Cardiac muscle cell (in vitro differentiated cells and primary cell): Measurements from ENCODE around the gene LYPD6B. TPM values are rescaled to one million over a fixed set of nuclear protein-coding genes. Genes with fewer than 3 reads are reported as not detected.

Experiments used
- DNase-seq, 2 donors: peaks; one replicate each; pipeline versions ENCODE4 v3.0.0 to v3.0.0-alpha.2; 2010 to 2017; ENCODE audit warnings: low read depth in 1 of 2, low spot score in 1 of 2
- H3K27ac ChIP-seq: fragments of 200-600 bp; sonication (generic); 2 replicates; pipeline ENCODE4 v1.5.1; 2016
- H3K27me3 ChIP-seq: fragments of 200-600 bp; sonication (generic); 2 replicates; pipeline ENCODE4 v1.6.0; 2016; ENCODE audit warnings: control low read depth
- H3K36me3 ChIP-seq: fragments of 200-600 bp; sonication (generic); 2 replicates; pipeline ENCODE4 v1.5.1; 2016; ENCODE audit warnings: control low read depth
- H3K4me1 ChIP-seq: fragments of 200-600 bp; sonication (generic); 2 replicates; pipeline ENCODE4 v1.8.1; 2017; ENCODE audit warnings: low read depth, mild to moderate bottlenecking, mixed run types
- H3K4me3 ChIP-seq: fragments of 200-600 bp; sonication (generic); 2 replicates; pipeline ENCODE4 v1.5.1; 2016; ENCODE audit warnings: mild to moderate bottlenecking
- H3K9me3 ChIP-seq: fragments of 200-600 bp; sonication (generic); 2 replicates; pipeline ENCODE4 v1.5.1; 2017; ENCODE audit warnings: low read depth, mild to moderate bottlenecking, control low read depth
- polyA plus RNA-seq: library from polyadenylated mRNA; unstranded; fragments of >200 nt; fragmentation: Nextera tagmentation; extraction: Ambion mirVana; gene quantifications from 2 replicates; pipeline ENCODE4 v1.2.1, GENCODE V29; 2016
- total RNA-seq: library from RNA; depleted of rRNA; stranded (reverse); fragments of >200 nt; gene quantifications from 2 replicates; pipeline ENCODE4 v1.2.3, GENCODE V29; 2016
- TF ChIP-seq, protein P1 (sequence below): IDR thresholded peaks from 2 replicates; pipeline ENCODE4 v1.5.1; 2012; ENCODE audit warnings: low read depth, mild to moderate bottlenecking, low read length

Gene LYPD6B
- total and polyA plus RNA-seq, 2 experiments from 2014 or later: 1.6 to 5.7 TPM

DNA sequence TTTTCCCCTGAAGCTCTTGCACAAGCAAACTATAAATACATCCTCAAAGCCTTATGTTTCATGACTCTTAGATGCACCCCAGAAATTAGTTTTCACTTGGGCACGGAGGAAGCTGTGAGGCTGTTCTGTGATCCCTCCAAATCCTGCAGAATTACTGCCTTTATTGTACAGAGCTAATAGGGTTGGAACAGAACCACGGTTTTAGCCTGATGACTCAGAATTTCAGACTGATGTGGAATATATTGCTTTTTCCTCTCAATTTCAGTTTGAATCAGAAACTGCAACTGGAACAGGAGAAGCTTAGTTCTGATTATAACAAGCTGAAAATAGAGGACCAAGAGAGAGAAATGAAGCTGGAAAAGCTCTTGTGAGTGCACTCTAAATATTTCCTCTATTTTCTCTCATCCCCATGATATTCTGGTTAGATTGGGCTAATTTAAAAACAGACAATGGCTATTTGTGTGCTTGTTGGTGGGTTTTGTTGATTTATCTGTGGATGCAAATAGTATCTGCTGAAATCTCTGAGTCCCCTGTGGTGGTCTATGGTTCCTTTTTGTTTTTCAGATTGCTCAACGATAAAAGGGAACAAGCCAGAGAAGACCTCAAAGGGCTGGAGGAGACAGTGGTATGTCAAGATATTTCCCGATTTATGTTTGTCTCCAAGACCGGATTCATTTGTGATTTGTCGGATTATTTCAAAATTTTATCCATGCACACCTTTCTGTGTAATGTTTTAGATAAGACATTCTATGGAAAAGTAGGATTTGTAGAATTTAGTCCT lies 38.2 kb upstream of the LYPD6B start:
- no peaks in the 10 kb centered on the region for H3K27me3 ChIP-seq
- no peak for DNase-seq
- no peaks in the 10 kb centered on the region for H3K36me3 ChIP-seq
- H3K4me3 ChIP-seq: no peak overlapping the region
- no peaks in the 10 kb centered on the region for H3K9me3 ChIP-seq
- no peak overlapping the region for H3K27ac ChIP-seq
- TF ChIP-seq, protein P1, sequence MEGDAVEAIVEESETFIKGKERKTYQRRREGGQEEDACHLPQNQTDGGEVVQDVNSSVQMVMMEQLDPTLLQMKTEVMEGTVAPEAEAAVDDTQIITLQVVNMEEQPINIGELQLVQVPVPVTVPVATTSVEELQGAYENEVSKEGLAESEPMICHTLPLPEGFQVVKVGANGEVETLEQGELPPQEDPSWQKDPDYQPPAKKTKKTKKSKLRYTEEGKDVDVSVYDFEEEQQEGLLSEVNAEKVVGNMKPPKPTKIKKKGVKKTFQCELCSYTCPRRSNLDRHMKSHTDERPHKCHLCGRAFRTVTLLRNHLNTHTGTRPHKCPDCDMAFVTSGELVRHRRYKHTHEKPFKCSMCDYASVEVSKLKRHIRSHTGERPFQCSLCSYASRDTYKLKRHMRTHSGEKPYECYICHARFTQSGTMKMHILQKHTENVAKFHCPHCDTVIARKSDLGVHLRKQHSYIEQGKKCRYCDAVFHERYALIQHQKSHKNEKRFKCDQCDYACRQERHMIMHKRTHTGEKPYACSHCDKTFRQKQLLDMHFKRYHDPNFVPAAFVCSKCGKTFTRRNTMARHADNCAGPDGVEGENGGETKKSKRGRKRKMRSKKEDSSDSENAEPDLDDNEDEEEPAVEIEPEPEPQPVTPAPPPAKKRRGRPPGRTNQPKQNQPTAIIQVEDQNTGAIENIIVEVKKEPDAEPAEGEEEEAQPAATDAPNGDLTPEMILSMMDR: no peak
- H3K4me1 ChIP-seq: peaks cover 9% of the 10 kb centered on the region

DNA sequence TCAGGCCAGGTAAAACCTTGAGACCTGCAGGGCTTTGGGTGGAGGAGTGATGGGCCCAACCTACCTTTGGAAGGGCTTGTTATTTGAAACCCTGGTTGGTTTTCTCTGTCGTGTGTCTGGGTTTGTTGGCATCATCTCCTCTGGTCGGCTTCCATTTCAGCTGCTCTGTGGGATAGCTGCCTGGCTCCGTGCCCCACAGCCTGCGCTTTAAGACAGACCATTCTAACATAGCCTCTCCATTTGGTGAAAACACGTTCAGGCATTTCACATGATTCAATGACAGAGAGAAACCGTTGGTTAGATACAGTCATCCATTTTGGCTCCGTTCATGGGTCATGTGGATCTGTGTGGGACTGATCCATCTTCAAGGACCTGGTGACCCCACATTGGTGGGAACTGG lies 37.0 kb upstream of the LYPD6B start:
- Histone ChIP-seq H3K36me3 (no peaks in the 10 kb centered on the region), H3K9me3 (no peaks in the 10 kb centered on the region), H3K4me3 (no peak overlapping the region), H3K27ac (no peak overlapping the region), H3K4me1 (peaks cover 9% of the 10 kb centered on the region), H3K27me3 (no peaks in the 10 kb centered on the region)
- TF ChIP-seq, protein P1: no peak
- no peak for DNase-seq

DNA sequence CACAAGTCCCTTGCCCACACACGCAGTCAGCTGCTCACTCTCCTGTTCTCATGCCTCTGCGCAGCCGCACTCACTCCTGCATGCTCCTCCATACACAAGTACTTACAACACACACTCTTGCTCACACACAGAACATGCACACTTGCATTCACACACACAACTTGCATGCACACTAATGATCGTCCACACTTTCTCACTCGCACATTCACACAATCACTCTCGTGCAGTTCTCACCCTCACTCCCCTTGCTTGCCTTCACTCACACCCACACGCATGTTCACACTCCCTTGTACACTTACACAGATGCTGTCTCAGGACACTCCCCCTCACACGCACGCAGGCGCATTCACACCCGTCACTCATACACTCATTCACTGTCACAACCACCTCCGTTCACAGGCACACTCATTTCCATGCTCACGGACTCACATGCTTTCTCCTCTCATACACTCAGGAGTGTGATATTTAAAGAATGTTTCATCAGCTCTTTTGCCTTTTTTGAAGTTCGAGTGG lies 36.1 kb upstream of the LYPD6B start:
- no peak for DNase-seq
- Histone ChIP-seq H3K36me3 (no peaks in the 10 kb centered on the region), H3K27me3 (no peaks in the 10 kb centered on the region), H3K4me1 (peaks cover 7% of the 10 kb centered on the region), H3K9me3 (no peaks in the 10 kb centered on the region), H3K4me3 (no peak overlapping the region), H3K27ac (no peak overlapping the region)
- TF ChIP-seq, protein P1: no peak

DNA sequence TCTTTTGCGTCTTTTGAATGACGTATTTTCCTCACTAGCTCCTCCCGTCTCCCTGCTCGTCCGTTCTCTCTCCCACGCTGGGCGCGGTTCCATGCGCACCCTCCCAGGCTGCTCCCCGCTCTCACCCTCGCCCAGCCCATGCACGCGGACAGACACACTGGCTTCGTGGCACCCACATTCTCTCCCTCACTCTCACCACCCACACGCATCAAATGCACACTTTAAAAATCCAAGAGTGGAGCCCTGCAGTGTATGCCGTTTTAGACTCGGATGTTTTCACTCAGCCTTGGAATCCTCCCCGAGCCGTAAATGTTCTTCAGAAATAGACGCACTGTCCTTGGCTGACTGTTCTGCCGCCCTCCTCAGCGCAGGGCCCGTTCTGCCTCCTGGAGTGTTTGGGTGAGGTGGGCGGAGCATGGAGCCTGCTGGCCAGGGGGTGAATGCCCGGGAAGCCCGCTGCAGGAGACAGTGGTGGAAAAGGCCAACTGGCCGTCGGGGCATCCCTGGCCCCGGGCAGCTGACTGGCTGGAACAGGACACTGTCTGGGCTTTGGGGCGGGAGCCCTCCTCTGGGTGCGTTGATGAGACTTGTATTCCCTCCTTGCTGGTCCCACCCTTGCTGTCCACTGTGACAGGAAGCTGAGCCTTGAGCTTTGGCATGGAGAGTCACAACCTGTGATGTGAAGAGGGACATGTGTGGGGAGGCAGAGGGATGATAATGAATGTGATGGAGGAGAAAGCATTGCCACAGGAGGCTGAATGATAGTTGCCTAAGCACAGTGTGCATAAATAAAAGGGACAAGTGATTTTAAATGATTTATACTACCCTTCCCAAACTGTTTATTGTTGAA lies 35.4 kb upstream of the LYPD6B start:
- TF ChIP-seq, protein P1: no peak
- DNase-seq: no peak
- H3K4me3 ChIP-seq: no peak overlapping the region
- H3K9me3 ChIP-seq: no peaks in the 10 kb centered on the region
- no peak overlapping the region for H3K27ac ChIP-seq
- H3K27me3 ChIP-seq: no peaks in the 10 kb centered on the region
- H3K4me1 ChIP-seq: peaks cover under 1% of the 10 kb centered on the region
- H3K36me3 ChIP-seq: no peaks in the 10 kb centered on the region

DNA sequence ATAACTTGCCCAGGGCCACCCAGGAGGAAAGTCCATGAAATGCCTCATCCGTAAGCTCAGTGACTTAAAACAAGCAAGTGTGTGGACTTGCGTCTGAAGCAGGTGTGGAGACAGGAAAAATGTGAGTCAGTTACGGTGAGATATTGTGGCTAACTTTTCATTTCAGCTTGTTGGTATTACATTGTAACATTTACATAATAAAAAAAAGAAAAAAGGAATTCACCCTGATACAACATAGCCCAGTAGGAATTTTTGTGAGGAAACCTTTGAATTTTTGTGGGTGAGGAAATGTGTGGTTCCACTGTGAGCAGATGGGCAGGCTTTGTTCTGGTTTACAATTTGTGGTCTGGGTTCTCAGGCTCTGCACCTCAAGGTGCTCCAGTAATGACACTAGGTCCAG lies 33.7 kb upstream of the LYPD6B start:
- Histone ChIP-seq H3K27ac (no peak overlapping the region), H3K27me3 (no peaks in the 10 kb centered on the region), H3K9me3 (no peaks in the 10 kb centered on the region), H3K4me1 (no peaks in the 10 kb centered on the region), H3K4me3 (no peak overlapping the region), H3K36me3 (no peaks in the 10 kb centered on the region)
- TF ChIP-seq, protein P1: no peak
- no peak for DNase-seq
